LHCN-M2 (cell line): ENCODE measurements around the gene STK10. TPM values are rescaled to one million over a fixed set of nuclear protein-coding genes. Genes with fewer than 3 reads are reported as not detected.

Experiments used
- DNase-seq: peaks from one replicate; pipeline ENCODE4 v3.0.0-alpha.2; 2012; ENCODE audit warnings: low read depth
- total RNA-seq: library from RNA; depleted of rRNA; stranded (reverse); fragments of >200 nt; gene quantifications from 2 replicates; pipeline ENCODE4 v1.2.3, GENCODE V29; 2014

STK10 gene
- total RNA-seq, 1 experiment from 2014 or later, result 15.9 TPM

DNA sequence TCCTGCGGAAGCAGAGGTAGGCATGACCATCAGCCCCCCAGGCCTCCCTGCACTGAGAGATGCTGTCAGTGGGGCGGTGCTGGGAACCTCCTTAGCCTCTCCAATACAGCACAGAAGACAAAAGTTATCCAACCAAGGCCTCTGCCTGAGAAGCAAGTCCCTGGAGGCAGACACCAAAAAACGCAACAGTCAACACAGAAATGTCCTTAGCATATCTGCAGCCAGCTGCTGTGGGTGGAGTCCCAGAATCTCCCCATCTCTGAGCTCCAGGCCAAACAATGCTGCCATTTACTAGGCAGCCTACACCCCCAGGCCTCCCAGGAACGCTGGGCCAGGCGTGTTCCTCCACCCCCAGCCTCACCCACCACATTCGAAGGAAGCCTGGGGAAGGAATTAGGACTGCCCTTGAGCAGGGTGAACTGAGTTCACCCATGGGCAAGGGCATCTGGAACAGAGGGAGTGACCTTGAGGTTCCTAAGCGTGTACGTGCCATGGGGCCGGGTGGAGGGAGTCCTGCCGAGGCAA is 43.7 kb downstream of the STK10 start:
- peak; percentile 26 for DNase-seq

DNA sequence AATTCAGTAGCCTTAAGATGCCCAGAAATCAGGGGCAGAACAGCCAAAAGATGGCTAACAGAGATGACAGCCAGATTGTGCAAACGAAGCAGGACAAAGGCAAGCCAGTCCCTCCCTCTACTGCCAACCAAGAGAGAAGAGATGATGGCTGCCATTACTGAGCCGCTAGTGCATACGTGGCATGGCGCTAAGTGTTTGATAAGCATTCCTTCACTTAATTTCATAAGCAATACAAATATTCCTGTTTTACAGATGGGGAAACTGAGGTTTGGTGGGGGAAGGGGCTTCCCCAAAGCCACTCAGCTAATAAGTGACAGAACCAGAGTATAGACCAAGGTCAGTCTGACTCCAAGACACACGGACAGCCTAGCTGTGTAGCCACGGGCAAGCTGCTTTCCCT is 44.1 kb downstream of the STK10 start:
- no peak for DNase-seq

DNA sequence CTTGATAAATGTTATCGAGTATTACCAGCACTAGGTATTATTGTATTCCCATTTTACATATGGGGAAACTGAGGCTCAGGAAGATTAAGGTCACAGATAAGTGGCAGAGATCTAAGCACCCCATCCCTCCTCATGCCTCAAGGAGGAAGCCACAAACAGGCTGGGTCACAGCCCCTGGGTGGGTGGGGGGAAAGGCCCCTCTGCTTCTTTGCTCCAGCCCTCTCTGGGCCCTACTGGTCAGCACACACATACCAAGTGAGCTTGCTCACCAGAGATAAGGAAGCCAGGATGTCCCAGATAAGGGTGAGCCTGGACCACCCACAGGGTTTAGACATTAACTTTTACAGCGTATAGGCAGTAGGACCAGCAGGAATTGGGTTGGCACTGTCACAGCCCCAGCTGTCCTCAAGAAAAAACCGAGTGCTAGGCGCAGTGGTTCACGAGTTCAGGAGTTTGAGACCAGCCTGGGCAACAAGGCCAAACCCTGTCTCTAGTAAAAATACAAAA is 45.3 kb downstream of the STK10 start:
- no peak for DNase-seq

DNA sequence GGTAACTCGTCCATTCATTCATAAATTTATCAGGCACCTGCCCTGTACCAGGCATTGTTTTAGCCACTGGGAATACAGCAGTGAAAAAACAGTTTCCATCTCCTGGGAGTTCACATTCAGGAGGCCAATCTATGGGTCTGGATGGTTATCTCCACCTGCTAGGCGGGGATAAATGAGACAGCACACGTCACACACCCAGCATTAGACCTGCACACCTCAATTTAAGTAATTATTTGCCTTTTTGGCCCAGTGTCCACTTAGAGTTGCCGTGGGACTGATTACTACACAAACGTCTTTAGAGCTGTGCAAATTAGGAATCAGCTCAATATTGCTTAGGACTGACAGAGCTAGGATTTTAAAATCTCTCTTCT is 46.1 kb downstream of the STK10 start:
- DNase-seq, result no peak

DNA sequence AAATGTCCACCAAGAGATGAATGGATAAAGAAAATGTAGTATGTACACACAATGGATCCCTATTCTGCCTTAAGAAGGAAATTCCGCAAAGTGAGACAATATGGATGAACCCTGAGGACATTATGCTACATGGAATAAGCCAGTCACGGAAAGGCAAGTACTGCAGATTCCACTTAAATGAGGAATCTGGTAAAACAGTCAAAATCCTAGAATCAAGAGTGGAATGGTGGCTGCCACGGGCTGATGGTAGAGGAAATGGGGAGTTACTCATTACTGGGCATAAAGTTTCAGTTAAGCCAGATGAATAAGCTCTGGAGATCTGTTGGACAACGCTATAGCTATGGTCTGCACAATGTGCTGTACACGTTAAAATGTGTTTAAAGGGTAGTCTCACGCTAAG is 47.2 kb downstream of the STK10 start:
- no peak for DNase-seq

DNA sequence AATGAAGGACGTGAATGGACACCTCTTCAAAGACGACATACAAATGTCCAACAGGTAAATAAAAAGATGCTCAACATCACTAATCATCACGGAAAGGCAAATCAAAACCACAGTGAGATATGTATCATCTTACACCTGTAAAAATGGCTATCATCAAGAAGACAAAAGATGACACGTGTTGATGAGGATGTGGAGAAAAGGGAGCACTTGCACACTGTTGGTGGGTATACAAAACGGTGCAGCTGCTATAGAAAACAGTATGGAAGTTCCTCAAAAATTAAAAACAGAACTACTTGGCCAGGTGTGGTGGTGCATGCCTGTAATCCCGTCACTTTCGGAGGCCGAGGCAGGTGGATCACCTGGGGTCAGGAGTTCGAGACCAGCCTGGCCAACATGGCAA is 47.9 kb downstream of the STK10 start:
- no peak for DNase-seq

DNA sequence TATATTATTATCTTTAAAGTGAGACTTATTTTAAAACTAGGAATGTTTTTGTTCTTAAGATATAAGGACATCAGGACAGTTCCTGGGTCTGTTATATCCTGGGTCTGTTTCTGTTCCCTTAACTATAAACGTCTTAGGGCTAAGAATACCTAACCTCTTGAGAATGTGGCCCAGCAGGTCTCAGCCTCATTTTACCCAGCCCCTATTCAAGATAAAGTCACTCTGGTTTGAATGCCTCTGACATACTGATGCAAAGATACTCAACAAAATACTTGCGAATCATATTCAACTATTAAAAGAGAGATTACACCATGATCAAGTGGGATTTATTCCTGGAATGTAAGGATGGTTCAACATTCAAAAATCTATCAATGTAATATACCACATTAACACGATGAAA is 51.0 kb downstream of the STK10 start:
- DNase-seq, result no peak

DNA sequence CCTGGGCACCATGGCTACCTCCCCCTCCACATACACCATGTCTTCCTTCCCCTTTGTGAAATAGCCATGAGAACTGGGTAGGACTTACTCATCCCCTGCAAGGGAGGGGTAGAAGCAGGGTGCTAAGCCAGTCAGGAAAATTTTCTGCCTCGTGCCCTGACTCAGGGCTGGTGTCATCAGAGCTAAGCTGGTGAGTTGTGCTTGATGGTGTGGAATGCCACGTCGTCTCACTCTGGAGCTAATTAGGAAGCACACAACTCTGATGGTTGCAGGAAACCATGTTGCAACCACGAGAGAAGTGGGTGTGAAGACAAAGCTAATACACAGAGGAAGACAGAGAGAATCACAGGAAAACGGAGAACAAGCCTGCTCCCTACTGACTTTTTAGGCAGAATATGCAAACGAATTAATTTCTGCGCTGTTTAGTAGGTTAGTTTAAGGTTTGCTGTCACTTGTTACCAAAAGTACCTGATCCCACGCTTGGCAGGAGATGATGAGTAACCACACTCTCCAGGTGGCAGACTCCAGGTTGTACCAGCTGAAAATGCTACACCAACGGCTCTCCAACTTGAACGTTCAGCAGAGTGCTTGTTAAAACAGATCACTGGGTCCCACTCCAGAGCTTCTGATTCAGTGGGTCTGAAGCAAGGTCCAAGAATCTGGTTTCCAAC is 54.5 kb downstream of the STK10 start:
- DNase-seq, result peak; percentile 90

DNA sequence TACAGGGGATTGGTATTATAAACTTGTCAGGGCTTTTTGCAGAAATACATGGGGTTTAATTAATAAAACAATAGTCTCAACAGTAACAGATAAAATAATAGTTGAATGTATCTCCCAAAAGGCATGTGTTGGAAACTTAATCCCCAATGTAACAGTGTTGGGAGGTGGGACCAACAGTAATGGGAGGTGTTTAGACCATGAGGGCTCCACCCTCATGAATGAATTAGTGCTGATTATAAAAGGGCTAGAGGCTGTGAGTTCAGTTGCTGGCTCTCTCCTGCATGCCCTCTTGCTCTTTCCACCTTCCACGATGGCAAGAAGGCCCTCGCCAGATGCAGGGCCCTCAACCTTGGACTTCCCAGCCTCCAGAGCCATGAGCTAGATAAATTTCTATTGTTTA is 56.3 kb downstream of the STK10 start:
- DNase-seq, result no peak

DNA sequence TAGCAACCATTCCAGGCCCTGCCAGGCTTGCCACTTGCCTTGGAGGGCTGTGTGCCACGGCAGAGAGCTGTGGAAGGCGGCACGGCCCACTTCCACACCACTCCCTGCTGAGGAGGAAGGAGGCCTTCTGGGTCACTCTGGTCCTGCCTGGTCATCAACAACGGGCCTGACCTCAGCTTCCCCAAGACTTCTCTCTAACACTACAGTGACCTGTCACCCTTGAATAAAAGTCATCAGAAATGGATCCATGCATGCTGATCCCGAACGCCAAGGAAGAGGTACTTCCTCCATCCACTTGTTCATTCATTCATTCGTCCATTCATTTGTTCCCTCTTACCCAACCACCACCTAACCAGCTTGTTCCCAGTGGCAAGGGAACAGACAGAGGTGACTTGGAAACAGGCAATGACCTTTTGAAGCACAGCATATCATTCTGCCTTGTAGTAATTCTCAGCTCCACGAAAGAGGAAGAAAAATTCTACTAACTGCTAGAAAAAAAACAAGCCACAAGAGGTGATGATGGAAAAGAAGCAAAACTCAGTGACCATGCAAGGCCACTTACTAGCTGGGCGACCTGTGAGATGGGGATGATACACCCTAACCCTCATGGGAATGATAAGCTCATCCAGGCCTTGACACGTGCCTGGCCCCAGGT is 58.6 kb downstream of the STK10 start:
- DNase-seq, result no peak

DNA sequence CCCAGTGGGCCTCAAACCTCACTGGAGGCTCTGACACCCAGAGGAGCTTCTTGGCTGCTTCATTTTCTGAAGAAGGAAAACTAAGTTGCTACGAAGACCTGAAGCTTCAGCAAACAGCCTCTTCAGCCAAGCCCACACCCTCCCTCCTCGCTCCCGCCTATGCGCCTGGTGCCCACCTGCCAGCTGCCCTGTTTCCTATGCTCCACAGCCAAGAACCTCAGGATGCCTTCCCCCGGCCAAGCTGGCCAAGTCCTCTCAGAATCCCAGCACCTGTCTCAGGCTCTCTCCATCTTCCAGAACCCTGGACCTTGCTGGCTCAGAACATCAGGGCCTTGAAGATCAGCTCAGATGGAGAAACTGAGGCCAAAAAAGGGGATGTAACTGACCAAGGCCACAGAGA is 60.4 kb downstream of the STK10 start:
- DNase-seq, result no peak

DNA sequence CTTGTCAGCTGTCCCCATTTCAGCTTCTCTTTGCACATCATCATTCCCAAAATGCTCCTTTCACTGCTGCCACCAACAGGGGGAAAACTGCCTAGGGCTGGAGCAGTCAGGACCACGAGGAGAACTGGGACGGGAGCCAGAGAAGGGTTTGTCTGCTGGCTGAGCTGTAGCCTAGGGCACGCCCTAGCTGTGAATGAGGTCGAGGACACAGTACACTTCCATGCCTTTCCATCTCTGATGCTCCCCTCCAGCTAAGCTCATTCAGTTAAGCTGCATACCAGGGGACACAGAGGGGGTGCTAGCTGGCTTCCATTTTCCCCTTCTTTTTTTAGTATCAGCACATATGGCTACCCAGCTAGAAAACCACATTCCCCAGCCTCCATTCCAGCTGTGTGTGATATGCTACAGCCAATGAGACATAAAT is 64.7 kb downstream of the STK10 start:
- peak; percentile 87 for DNase-seq

DNA sequence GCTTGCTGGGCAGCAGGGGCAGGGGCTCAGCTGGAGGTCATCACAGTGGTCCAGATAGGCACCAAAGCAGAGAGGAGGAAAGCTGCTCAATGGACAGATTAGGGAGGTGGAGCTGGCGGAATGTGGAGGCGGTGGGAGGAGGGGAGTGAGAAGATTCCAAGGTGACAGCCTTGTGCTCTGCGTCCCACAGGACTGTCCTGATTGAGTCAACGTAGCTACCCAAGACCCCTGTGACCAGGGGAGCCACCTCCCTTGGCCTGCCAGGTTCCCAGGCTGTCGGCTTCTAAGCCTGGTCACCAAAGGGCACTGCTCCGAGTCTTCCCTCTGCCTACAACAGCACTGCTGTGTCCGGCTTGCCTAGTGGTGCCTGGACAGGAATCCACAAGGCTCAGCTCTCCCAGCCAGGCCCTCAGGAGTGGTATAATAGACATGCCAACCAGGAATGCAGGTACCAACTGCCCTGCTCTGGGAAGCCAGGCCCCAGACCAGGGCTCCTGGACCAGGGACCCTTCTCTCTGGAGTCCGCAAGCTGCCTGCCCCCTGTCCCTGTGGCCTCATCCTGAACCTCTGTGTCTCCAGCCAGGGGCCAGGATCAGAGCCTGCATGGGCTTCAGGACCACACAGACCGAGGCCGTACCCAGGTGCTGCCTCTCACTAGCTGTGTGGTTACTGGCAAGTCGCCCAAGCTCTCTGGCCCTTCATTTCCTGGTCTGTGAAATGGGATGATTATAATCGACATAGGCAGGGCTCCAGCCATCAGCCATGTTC is 67.9 kb downstream of the STK10 start:
- DNase-seq, result no peak

DNA sequence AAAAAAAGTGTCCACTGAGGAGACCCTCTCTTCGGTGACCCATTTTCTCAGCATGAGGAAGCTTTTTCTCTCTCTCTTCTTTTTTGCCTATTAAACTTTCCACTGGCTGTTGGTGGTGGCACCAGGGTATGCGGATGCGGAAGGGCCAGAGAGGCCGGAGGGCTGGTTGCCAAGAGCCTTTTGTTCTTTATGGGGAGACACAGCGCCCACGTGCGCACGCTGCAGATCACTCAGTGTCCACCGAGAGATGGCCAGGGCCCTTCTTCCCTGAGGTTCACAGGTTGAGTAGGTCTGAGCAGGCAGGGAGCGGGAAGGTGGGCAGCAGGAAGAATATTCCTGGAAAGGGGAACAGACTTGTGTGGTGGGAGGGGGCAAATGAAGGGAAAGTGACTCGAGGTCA is 69.1 kb downstream of the STK10 start:
- no peak for DNase-seq

DNA sequence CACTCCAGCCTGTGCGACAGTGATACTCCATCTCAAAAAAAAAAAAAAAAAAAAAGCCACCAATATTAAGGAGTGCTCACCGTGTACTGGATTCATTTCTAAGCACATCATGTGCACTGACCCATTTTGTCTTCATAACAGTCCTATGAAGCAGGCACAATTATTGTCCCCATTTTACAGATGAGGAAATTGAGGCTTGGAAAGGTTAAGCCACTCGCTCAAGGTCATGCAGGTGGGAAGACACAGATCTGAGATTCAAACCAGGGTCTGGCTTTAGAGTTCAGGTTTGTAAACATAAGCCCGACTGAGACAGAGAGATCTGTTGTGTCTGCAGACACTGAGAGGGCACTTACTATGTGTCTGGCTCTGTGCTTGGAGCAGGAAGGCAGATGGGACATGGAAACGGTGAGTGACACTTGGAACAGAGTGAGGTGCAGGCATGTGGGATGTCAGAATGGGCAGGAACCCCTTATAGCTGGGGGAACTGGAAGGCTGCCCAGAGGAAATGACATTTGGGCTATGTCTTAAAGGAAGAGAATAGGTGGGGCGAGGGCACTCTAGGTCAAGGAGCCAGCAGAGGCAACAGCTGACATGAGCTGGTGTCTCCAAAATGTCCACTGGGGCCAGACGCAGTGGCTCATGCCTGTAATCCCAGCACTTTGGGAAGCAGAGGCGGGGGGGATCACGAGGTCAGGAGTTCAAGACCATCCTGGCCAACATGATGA is 69.9 kb downstream of the STK10 start:
- DNase-seq, result peak; percentile 55

DNA sequence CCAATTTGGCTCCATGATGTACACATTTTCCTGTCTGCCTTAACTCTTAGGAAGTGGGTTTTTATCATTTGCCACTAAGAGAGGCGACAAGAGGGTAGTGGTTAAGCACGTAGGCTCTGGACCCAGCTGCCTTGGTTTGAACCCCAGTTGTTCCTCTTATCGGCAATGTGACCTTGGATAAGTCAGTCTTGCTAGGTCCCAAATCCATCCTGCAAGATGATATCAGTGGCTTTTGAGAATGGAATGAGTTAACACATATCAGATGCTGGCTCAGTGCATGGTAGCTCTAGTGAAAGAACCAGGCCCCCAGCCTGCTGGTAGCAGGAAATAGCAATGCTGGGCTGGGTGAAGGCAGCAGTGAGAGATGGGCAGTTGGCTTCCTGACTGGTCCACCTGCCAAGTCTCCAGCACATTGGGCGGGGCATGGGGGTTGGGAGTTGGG is 72.5 kb downstream of the STK10 start:
- DNase-seq, result no peak

DNA sequence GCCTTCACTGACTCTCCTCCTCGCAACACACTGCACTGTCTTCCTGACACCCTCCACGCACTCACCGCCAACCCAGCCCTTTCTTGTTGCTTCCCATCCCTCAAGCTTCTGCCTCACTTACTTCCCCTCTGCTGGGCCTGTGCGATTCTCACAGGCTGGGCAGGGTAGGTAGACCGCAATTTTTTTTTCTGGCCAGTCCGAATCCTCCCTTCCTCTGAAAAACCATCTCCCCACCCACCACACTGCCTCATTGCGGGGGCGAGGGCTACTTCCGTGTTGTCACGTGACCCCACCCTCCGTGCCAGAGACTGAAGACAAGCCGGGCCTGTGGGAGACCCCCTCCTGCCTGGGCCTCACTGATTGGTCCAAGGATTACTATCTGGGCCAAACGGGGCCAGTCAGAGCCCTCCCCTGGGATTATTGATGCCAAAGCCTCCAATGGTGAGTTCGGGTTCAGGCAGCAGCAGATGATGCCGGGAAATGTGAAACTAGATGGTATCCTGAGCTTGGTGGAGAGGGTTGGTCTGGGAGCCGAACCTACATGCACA is 73.1 kb downstream of the STK10 start:
- DNase-seq, result no peak

DNA sequence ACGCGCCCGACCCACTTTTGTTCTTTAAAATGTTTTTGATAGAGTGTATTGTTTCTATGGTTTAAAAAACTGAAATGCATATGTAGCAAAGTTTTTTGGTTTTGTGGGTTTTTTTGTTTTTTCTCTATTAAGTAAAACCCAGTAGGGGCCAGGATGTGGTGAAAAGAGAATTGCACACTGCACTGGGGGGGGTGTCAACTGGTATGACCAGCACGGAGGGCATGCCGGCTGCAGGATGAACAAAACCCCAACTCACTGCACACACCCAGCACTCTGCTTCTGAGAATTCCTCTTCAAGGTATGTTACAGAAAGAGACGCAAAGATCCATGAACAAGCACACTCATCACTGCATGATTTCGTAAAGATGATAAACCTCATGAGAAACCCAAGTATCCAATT is 75.0 kb downstream of the STK10 start:
- peak; percentile 44 for DNase-seq

DNA sequence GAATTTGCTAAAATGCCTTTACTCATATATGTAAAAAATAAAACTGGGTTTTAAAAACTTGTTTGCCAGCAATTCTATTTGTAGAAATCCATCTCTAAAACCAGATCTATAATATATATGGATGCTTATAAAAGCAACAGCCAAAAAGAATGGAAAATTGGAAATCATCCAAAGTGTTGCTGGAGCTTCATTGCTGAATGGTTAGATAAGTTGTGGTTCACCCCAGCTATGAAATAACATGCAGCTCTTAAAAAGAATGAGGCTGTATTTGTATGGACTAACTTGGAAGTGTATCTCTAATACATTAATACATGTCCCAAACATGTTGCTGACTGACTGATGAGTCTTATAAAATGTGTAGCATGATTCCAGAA is 76.2 kb downstream of the STK10 start:
- DNase-seq, result peak; percentile 68

DNA sequence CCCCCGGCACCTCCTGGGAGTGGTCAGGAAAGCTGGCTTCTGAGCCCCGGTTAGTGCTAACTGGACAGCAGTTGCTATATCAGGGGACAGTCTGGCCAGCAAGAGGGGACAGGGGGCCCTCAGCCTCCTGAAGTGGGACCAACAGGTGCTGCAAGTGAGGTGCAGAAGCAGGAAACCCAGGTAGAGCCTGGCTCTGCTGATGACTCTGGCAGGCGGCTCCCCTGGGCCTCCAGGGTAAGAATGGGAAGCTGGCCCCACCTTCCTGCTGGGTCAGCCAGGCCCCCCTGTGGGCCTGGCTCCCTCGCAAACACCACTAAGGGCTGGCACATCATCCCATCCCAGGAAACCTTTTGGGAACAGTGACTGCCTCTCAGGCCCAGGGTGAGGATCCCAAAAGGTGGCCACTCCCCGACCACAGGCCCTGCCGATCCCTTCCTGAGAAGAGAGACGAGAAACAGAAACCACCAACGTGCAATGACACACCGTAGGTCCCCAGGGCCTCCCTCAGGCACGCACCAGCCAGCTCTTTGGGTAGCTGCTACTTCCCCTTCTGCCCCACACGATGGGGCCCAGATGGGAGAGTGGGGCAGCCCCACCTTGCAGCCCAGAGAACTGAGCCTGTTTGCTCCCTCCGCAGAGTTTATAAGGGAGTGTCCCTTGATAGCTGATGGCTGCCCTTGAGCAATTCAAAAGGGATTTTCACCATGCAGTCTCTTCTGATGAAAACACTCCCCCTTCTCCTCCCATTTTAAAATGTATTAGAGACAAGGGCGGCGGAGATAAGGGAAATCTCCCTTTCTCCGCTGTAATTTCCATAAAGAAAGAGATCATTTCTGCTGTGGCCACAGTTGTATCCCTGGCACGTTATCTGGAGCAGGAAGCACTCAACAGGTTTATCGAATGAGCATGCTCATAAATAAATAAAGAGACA is 76.8 kb downstream of the STK10 start:
- peak; percentile 84 for DNase-seq
